Measurements from ENCODE around the gene LY6G6D. TPM values are rescaled to one million over a fixed set of nuclear protein-coding genes. Genes with fewer than 3 reads are reported as not detected.

LY6G6D gene
- total RNA-seq, 6 experiments from 2014 or later = not detected

GRCh38 chr6:31711233-31711632 lies 3.9 kb upstream of the LY6G6D start:
- Mint-ChIP-seq H3K27ac (no peak overlapping the region), H3K9me3 (no peaks in the 10 kb centered on the region), H3K27me3 (ENCODE audit: insufficient read depth) (peaks cover 28% of the 10 kb centered on the region), H3K4me3 (no peak overlapping the region), H3K36me3 (ENCODE audit: low read depth) (no peaks in the 10 kb centered on the region), H3K4me1 (ENCODE audit: low read depth) (no peaks in the 10 kb centered on the region)
- DNase-seq = no peak
- TF ChIP-seq, protein P1, sequence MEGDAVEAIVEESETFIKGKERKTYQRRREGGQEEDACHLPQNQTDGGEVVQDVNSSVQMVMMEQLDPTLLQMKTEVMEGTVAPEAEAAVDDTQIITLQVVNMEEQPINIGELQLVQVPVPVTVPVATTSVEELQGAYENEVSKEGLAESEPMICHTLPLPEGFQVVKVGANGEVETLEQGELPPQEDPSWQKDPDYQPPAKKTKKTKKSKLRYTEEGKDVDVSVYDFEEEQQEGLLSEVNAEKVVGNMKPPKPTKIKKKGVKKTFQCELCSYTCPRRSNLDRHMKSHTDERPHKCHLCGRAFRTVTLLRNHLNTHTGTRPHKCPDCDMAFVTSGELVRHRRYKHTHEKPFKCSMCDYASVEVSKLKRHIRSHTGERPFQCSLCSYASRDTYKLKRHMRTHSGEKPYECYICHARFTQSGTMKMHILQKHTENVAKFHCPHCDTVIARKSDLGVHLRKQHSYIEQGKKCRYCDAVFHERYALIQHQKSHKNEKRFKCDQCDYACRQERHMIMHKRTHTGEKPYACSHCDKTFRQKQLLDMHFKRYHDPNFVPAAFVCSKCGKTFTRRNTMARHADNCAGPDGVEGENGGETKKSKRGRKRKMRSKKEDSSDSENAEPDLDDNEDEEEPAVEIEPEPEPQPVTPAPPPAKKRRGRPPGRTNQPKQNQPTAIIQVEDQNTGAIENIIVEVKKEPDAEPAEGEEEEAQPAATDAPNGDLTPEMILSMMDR (IDR thresholded peaks at IDR 0.05) = no peak

DNA sequence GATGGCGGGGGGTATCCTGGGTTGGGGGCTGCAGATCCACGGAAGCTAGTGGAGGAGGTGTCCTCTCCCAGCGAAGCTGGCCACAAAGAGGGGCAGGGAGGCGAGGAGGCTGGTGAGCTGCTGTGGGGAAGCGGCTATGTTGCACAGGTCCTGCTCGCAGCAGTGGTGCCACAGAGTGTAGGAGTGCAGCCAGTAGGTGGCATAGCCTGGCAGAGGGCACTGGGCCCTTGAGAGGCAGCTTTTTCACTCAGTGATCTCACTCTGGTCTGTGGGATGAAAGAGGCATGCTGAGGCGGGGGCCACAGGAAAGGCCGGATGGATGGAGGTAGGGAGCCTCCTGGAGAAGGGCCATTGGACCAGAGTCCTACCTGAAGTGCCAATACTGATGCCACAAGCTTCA lies 2.9 kb upstream of the LY6G6D start:
- TF ChIP-seq, protein P1 (IDR thresholded peaks at IDR 0.05) = peak; percentile 43; the same call in 1 of the 2 replicates
- peaks cover 28% of the 10 kb centered on the region for H3K27me3 Mint-ChIP-seq (ENCODE audit: insufficient read depth)
- no peaks in the 10 kb centered on the region for H3K4me1 Mint-ChIP-seq (ENCODE audit: low read depth)
- H3K36me3 Mint-ChIP-seq (ENCODE audit: low read depth) = no peaks in the 10 kb centered on the region
- no peaks in the 10 kb centered on the region for H3K9me3 Mint-ChIP-seq
- no peak for DNase-seq
- H3K27ac Mint-ChIP-seq = no peak overlapping the region
- no peak overlapping the region for H3K4me3 Mint-ChIP-seq

DNA sequence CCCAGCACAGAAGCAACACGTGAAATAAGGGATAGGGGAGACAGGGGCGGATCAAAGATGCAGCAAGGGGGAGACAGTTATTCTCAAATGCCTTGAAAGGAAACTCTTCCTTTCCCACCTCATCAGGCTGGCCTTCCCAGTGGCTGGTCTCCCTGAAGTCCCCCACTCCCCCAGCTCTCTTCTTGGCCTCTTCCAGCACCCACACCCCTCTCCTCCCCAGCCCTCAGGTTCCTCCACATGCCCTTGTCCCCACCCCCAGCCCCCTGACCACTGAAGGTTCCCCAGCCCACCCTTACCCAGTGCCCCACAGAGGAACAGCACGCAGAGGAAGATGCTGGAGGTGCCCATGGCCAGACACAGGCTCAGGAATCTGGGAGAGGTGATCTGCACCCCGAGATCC lies 1.7 kb upstream of the LY6G6D start:
- Mint-ChIP-seq H3K36me3 (ENCODE audit: low read depth) (no peaks in the 10 kb centered on the region), H3K27me3 (ENCODE audit: insufficient read depth) (peaks cover 25% of the 10 kb centered on the region), H3K27ac (no peak overlapping the region), H3K4me1 (ENCODE audit: low read depth) (no peaks in the 10 kb centered on the region), H3K9me3 (no peaks in the 10 kb centered on the region), H3K4me3 (no peak overlapping the region)
- no peak for DNase-seq
- TF ChIP-seq, protein P1 (IDR thresholded peaks at IDR 0.05) = no peak

- no peak for DNase-seq
- Mint-ChIP-seq H3K27ac (no peak overlapping the region), H3K4me1 (ENCODE audit: low read depth) (no peaks in the 10 kb centered on the region), H3K27me3 (ENCODE audit: insufficient read depth) (peaks cover 23% of the 10 kb centered on the region), H3K36me3 (ENCODE audit: low read depth) (no peaks in the 10 kb centered on the region), H3K4me3 (no peak overlapping the region), H3K9me3 (no peaks in the 10 kb centered on the region)
- TF ChIP-seq, protein P1 (IDR thresholded peaks at IDR 0.05) = no peak
Measured at GRCh38 chr6:31713991-31714684, 1.0 kb upstream of the LY6G6D start.

DNA sequence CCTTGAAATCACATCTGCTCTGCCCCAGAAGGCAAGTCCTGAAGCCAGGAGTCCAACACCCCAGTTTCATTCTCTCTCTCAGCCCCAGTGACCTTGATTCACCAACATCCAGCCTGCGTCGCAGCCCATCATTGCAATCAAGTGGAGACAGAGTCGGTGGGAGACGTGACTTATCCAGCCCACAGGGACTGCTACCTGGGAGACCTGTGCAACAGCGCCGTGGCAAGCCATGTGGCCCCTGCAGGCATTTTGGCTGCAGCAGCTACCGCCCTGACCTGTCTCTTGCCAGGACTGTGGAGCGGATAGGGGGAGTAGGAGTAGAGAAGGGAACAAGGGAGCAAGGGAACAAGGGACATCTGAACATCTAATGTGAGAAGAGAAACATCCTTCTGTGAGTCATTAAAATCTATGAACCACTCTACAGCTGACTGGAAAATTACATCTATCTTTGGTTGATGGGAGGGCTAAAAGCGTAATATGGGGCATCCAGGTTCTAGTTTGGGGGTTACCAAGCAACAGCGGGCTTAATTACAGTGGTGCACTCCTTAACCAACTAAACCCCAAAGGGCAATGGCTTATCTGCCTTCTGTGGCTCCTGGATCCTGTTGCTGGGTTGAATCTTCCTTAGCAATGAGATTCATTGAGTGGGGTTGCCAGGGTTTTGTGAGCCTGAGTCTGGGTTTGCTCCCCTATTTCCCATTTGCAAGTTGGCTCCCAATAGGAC lies 2.5 kb downstream of the LY6G6D start:
- no peaks in the 10 kb centered on the region for H3K36me3 Mint-ChIP-seq (ENCODE audit: low read depth)
- H3K27me3 Mint-ChIP-seq (ENCODE audit: insufficient read depth) = peaks cover 13% of the 10 kb centered on the region
- DNase-seq = no peak
- no peak overlapping the region for H3K27ac Mint-ChIP-seq
- no peak overlapping the region for H3K4me3 Mint-ChIP-seq
- H3K4me1 Mint-ChIP-seq (ENCODE audit: low read depth) = no peaks in the 10 kb centered on the region
- H3K9me3 Mint-ChIP-seq = no peaks in the 10 kb centered on the region
- TF ChIP-seq, protein P1 (IDR thresholded peaks at IDR 0.05) = peak; percentile 7; the same call in 1 of the 2 replicates
